OCI-LY7 (cell line): Measurements from ENCODE around the gene TRMT11. TPM values are rescaled to one million over a fixed set of nuclear protein-coding genes. Genes with fewer than 3 reads are reported as not detected.

ENCODE experiments used
- BruUV-seq: library from RNA; stranded (reverse); fragments of 400-500 nt; replicated peaks from 2 replicates; lab custom pipeline; 2021; lab: Mats Ljungman, UMichigan
- CTCF ChIA-PET: fragments of 300-600 bp; sonication (Branson Sonifier 250); formaldehyde crosslinking; loops from one replicate; lab custom pipeline; 2022; ENCODE audit warnings: antibody characterized with exemption; ENCODE audit not compliant: unreplicated experiment; lab: Charles Lee
- POLR2A ChIA-PET: fragments of 300-600 bp; sonication (Branson Sonifier 250); formaldehyde crosslinking; loops from one replicate; lab custom pipeline; 2022; ENCODE audit warnings: antibody characterized with exemption; lab: Charles Lee
- DNase-seq: peaks from one replicate; pipeline ENCODE4 v3.0.0-alpha.2; 2015; ENCODE audit warnings: low spot score
- H2AFZ ChIP-seq: fragments of 200-600 bp; sonication (generic), shearing (Covaris generic); 2 replicates; pipeline ENCODE4 v1.6.1; 2014; ENCODE audit warnings: mild to moderate bottlenecking, antibody characterized with exemption, low read length, moderate library complexity
- H3K27ac ChIP-seq: fragments of 200-600 bp; sonication (generic); 2 replicates; pipeline ENCODE4 v1.5.1; 2014; ENCODE audit warnings: mixed run types, low read depth, mild to moderate bottlenecking, moderate library complexity, low read length, inconsistent platforms; ENCODE audit not compliant: poor library complexity, severe bottlenecking
- H3K36me3 ChIP-seq: fragments of 200-600 bp; sonication (generic); 2 replicates; pipeline ENCODE4 v1.6.1; 2014; ENCODE audit warnings: mild to moderate bottlenecking, antibody characterized with exemption, low read length, moderate library complexity, mixed read lengths; ENCODE audit not compliant: insufficient read depth
- H3K4me1 ChIP-seq: fragments of 200-600 bp; sonication (generic); 2 replicates; pipeline ENCODE4 v1.5.1; 2014; ENCODE audit warnings: mild to moderate bottlenecking, low read length; ENCODE audit not compliant: insufficient read depth, poor library complexity, severe bottlenecking
- H3K4me2 ChIP-seq: fragments of 200-600 bp; sonication (generic); 2 replicates; pipeline ENCODE4 v1.6.1; 2014; ENCODE audit warnings: mild to moderate bottlenecking, low read length
- H3K4me3 ChIP-seq: fragments of 200-600 bp; sonication (generic); 2 replicates; pipeline ENCODE4 v1.5.1; 2014; ENCODE audit warnings: mild to moderate bottlenecking, low read depth, low read length; ENCODE audit not compliant: poor library complexity, severe bottlenecking
- H3K79me2 ChIP-seq: fragments of 200-600 bp; sonication (generic); 2 replicates; pipeline ENCODE4 v1.6.1; 2016; ENCODE audit warnings: low read depth, mild to moderate bottlenecking, low read length, moderate library complexity, mixed read lengths; ENCODE audit not compliant: insufficient read depth
- H3K9me2 ChIP-seq: fragments of 200-600 bp; sonication (generic); 2 replicates; pipeline ENCODE4 v1.6.1; 2016; ENCODE audit warnings: mild to moderate bottlenecking, low read length, mixed read lengths; ENCODE audit not compliant: insufficient read depth
- H3K9me3 ChIP-seq: fragments of 200-600 bp; sonication (generic); 2 replicates; pipeline ENCODE4 v1.6.1; 2014; ENCODE audit warnings: mild to moderate bottlenecking, mixed run types, low read length, mixed read lengths
- H4K20me1 ChIP-seq: fragments of 200-600 bp; sonication (generic); 2 replicates; pipeline ENCODE4 v1.6.1; 2014; ENCODE audit warnings: mild to moderate bottlenecking, antibody characterized with exemption, low read length, moderate library complexity, mixed read lengths; ENCODE audit not compliant: insufficient read depth
- CTCF ChIP-seq: fragments of 200-600 bp; sonication (generic); conservative IDR thresholded peaks from 2 replicates; pipeline ENCODE4 v1.5.1; 2014; ENCODE audit warnings: mild to moderate bottlenecking, antibody characterized with exemption, low read length, moderate library complexity, mixed read lengths
- EZH2phosphoT487 ChIP-seq: fragments of 200-600 bp; sonication (generic); IDR thresholded peaks from 2 replicates; pipeline ENCODE4 v1.6.1; 2018; ENCODE audit warnings: low read depth, borderline replicate concordance, mild to moderate bottlenecking, mixed run types, antibody characterized with exemption, low read length, moderate library complexity, mixed read lengths
- intact Hi-C: fragments of 100-400 bp; cut with micrococcal nuclease; formaldehyde crosslinking; loops from one replicate; pipeline ENCODE4 v1.10.0; 2022; ENCODE audit not compliant: unreplicated experiment
- total RNA-seq, 2 experiments: library from RNA; depleted of rRNA in 1 of 2; stranded (reverse); fragments of >200 nt in 1 of 2; shearing (Covaris generic) in 1 of 2; gene quantifications; 2 replicates each; pipeline ENCODE4 v1.2.3, GENCODE V29; 2014 to 2022

Gene TRMT11
- total RNA-seq, 2 experiments from 2014 or later: 32.9 to 46.8 TPM

DNA sequence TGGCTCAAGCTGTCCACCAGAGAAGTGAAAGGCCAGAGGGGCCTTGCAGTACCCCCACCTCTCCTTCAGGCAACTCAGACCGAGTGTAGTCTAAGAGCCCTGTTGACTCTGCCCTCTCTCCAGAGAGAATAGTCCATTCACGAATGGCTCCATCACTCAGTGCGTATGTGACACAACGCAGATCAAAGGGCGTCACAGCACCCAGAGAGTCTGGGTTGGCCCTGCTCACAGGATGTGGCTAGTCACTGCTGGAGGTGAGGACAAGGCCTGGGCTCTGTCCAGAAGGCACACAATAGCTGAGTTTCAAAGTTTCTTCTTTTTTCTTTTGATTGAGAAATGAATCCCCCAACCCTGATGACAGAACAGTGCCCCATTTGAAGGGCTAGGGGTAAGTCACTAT, 74.1 kb downstream of the TRMT11 start:
- Histone ChIP-seq H4K20me1 (no peaks in the 10 kb centered on the region), H3K79me2 (no peaks in the 10 kb centered on the region), H2AFZ (no peak overlapping the region), H3K36me3 (no peaks in the 10 kb centered on the region), H3K4me3 (no peak overlapping the region), H3K27ac (no peak overlapping the region), H3K9me3 (no peaks in the 10 kb centered on the region), H3K4me1 (no peaks in the 10 kb centered on the region), H3K4me2 (no peak overlapping the region), H3K9me2 (no peaks in the 10 kb centered on the region)
- ChIA-PET POLR2A (interaction anchor here (1.5 kb wide), 1 partner anchor 11 kb away, joined by 5 read pairs; no protein-coding TSS in a partner anchor), CTCF (no interaction called here)
- BruUV-seq: no TSS peak
- intact Hi-C loops: no loop called here
- TF ChIP-seq EZH2phosphoT487 (no peak), CTCF (no peak)
- DNase-seq: no peak

DNA sequence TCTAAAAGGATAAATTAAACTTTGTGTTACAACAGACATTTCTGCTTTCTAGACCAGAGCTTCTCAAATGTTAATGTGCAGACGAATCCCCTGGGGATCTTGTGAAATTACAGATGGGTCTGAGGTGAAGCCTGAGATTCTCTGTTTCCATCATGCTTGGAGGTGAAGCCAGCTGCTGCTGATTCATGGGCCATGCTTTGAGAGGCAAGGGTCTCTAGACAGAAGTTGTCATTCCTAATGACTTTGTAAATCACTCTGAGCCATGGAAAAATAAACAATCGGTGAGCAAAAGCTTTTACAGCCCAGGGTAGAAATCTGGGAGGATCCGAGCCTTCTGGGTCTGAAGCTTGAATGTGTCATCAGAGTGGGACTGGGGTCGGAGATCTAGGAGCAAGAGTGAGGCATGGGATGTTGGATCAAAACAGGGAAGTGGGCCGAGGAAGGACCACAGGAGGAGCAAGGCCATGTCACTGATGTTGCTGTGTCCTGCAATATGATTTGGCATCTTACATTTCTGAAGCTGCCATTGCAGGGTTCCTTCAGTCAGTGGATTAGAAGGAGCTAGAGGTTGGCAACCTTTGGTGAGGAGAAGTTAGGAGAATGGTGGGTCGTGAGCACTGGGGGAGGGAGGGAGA, 77.3 kb downstream of the TRMT11 start:
- no peaks in the 10 kb centered on the region for H3K79me2 ChIP-seq
- H3K4me3 ChIP-seq: no peak overlapping the region
- H3K27ac ChIP-seq: no peak overlapping the region
- H4K20me1 ChIP-seq: no peaks in the 10 kb centered on the region
- no peaks in the 10 kb centered on the region for H3K9me3 ChIP-seq
- intact Hi-C loops: no loop called here
- peak; percentile 3 for DNase-seq
- POLR2A ChIA-PET: interaction anchor here (0.5 to 0.7 kb wide), 3 partner anchors 13 to 748 kb away, joined by 3 to 4 read pairs (median 3); no protein-coding TSS in a partner anchor
- no peak overlapping the region for H3K4me2 ChIP-seq
- no peak for TF ChIP-seq EZH2phosphoT487
- no peak for TF ChIP-seq CTCF
- no TSS peak for BruUV-seq
- no peak overlapping the region for H2AFZ ChIP-seq
- no peaks in the 10 kb centered on the region for H3K4me1 ChIP-seq
- CTCF ChIA-PET: interaction anchor here (0.6 kb wide), 1 partner anchor 25 kb away, joined by 3 read pairs; no protein-coding TSS in a partner anchor
- no peaks in the 10 kb centered on the region for H3K9me2 ChIP-seq
- no peaks in the 10 kb centered on the region for H3K36me3 ChIP-seq

DNA sequence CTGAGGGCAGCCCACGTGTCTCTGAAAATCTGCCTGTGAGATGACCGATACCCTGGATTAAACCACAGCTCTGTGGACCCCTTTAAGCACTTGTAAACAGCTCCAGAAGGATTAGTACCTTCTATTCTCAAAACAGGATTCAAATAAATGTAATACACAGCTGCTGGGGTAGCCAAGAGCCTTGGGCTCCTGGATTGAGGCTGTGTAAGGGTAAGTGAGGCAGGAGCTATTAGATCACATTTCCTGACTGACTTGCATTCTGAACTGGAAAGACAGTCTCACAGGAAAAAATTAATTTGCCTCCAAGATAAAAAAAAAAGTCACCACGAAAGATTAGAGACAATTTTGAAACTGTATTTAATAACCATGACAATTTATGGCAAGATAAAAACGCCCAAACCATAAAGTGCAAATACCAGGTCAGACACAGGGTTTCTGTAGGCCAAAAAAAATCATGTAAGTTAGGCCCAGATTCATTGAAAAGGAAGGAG, 78.0 kb downstream of the TRMT11 start:
- no peak overlapping the region for H3K27ac ChIP-seq
- no peaks in the 10 kb centered on the region for H3K9me3 ChIP-seq
- no TSS peak for BruUV-seq
- H3K4me1 ChIP-seq: no peaks in the 10 kb centered on the region
- H3K36me3 ChIP-seq: no peaks in the 10 kb centered on the region
- H4K20me1 ChIP-seq: no peaks in the 10 kb centered on the region
- H3K9me2 ChIP-seq: no peaks in the 10 kb centered on the region
- H2AFZ ChIP-seq: no peak overlapping the region
- intact Hi-C loops: no loop called here
- TF ChIP-seq EZH2phosphoT487 (no peak), CTCF (no peak)
- CTCF ChIA-PET: interaction anchor here (0.6 kb wide), 1 partner anchor 24 kb away, joined by 3 read pairs; no protein-coding TSS in a partner anchor
- DNase-seq: no peak
- POLR2A ChIA-PET: interaction anchor here (0.5 to 2.0 kb wide), 6 partner anchors 11 to 749 kb away, joined by 3 to 5 read pairs (median 4); no protein-coding TSS in a partner anchor
- no peak overlapping the region for H3K4me2 ChIP-seq
- no peaks in the 10 kb centered on the region for H3K79me2 ChIP-seq
- no peak overlapping the region for H3K4me3 ChIP-seq
